Adrenal gland (tissue), 12 donors: Measurements from ENCODE around the gene CDC14B. TPM values are rescaled to one million over a fixed set of nuclear protein-coding genes. Genes with fewer than 3 reads are reported as not detected.

Experiments
- DNase-seq, 7 donors: peaks; one replicate each; pipeline ENCODE4 v3.0.0-alpha.2; 2019 to 2020
- H3K27ac ChIP-seq, 5 donors: fragments of 200-600 bp; sonication (generic) in 4 of 5; 1 replicate in 3 of 5; 2 replicates in 2 of 5; pipeline versions ENCODE4 v1.5.1 to v1.8.0; 2016 to 2020; ENCODE audit warnings: mild to moderate bottlenecking in 1 of 5
- H3K27me3 ChIP-seq: fragments of 200-600 bp; 2 replicates; pipeline ENCODE4 v1.8.0; 2021
- H3K36me3 ChIP-seq, 2 donors: fragments of 200-600 bp; replicated peaks in 1 of 2; 1 replicate in 1 of 2; 2 replicates in 1 of 2; pipeline versions ENCODE4 v1.5.1 to v1.8.0; 2018 to 2022
- H3K4me1 ChIP-seq, 2 donors: fragments of 200-600 bp; replicated peaks in 1 of 2; 1 replicate in 1 of 2; 2 replicates in 1 of 2; pipeline versions ENCODE4 v1.5.1 to v1.8.0; 2018 to 2021
- H3K4me3 ChIP-seq, 4 donors: fragments of 200-600 bp; sonication (generic) in 3 of 4; one replicate each; pipeline ENCODE4 v1.5.1; 2016 to 2018
- H3K9me3 ChIP-seq, 3 donors: fragments of 200-600 bp; sonication (generic) in 1 of 3; replicated peaks in 1 of 3; 1 replicate in 2 of 3; 2 replicates in 1 of 3; pipeline versions ENCODE4 v1.5.1 to v1.8.0; 2016 to 2021
- POLR2A ChIP-seq, 2 donors: fragments of 450-650 bp; IDR thresholded peaks; one replicate each; pipeline ENCODE4 v1.6.1; 2017; ENCODE audit warnings: antibody characterized with exemption in 2 of 2, mild to moderate bottlenecking in 2 of 2, moderate library complexity in 1 of 2
- WGBS, 4 donors: extraction: QIAGEN DNeasy Blood & Tissue Kit in 2 of 4; methylation state at CpG; one replicate each; pipeline versions ENCODE4 v1.1.5 to v1.1.7; 2013 to 2017; 5-methylcytosine and 5-hydroxymethylcytosine counted together
- intact Hi-C, 2 donors: fragments of 100-400 bp; cut with DNase I; formaldehyde crosslinking; loops; one replicate each; pipeline versions ENCODE4 v1.14.1 to v1.15.0; 2022 to 2023
- polyA plus RNA-seq, 3 donors: library from polyadenylated mRNA; stranded (reverse); fragments of 200-250 nt in 2 of 3; fragments of 350-450 nt in 1 of 3; fragmentation: Illumina TruSeq in 1 of 3; extraction: RNeasy Lipid Tissue Mini Kit (QIAGEN cat#74804) in 1 of 3; gene quantifications; one replicate each; pipeline ENCODE4 v1.2.3, GENCODE V29; 2013 to 2014
- total RNA-seq, 9 donors: library from RNA; depleted of rRNA in 4 of 9; stranded (reverse); fragments of >200 nt in 4 of 9; fragments of 120-200 nt in 1 of 9; fragmentation: NEBNext Ultra II Directional in 1 of 9; extraction: Animal tissue kit (Norgen Biotek cat#: 25700) in 1 of 9; gene quantifications; one replicate each; pipeline versions ENCODE4 v1.1.0 to v1.2.4, GENCODE V29; 2013 to 2023
- TF ChIP-seq, protein P1 (sequence below), 6 experiments: fragments of 450-650 bp in 4 of 6; fragments of 200-600 bp in 2 of 6; sonication (generic) in 1 of 6; IDR thresholded peaks; 1 replicate in 5 of 6; 2 replicates in 1 of 6; pipeline versions ENCODE4 v1.5.1 to v1.8.0; 2016 to 2021; ENCODE audit warnings: antibody characterized with exemption in 6 of 6, mild to moderate bottlenecking in 2 of 6, moderate library complexity in 1 of 6
- donor health status: healthy with polysubstance abuse.
- donor health status: Bipolar disorder and iron deficiency.
- donor health status: DM: yes; HTN: yes; CAD: no.
- donor health status: DM: no; HTN: no; CAD: no.
- donor health status: DM: no; HTN: no; CAD: no.
- donor health status: DM: yes; HTN: yes; CAD: no.

The CDC14B gene
- total and polyA plus RNA-seq, 12 donors, result 2.1 to 19.1 (median 10.2) TPM

DNA sequence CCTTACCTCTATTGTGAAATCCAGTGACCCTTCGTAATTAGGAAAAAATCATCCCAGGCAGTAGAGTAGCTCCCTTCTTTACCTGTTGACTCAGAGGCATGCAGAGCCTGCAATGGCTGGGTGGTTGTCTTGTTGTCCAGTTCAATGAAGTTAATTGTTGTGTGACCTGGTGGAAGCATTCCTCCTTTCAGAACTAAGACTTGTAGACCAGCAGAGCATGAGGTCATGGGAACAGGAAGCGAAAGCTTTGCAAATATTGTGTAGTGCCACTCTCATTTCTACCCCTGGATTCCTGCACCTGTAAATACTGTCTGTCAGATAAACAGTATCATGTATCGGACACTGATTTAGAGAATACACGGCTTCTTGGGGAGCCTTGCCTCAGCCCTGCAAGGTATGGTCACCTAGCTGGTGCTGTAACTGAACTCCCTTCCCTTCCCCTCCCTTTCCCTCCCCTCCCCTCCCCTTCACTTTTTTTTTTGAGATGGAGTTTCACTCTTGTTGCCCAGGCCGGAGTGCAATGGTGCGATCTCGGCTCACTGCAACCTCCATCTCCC lies 41.1 kb upstream of the CDC14B start:
- intact Hi-C loops, result loop anchor here (10.0 kb wide), 1 partner anchor 426 kb away; no protein-coding TSS in a partner anchor
- no peak for DNase-seq
- no peak for TF ChIP-seq POLR2A (IDR thresholded peaks at IDR 0.05)
- Histone ChIP-seq H3K9me3 (no peaks in the 10 kb centered on the region), H3K27me3 (no peaks in the 10 kb centered on the region), H3K4me1 (no peaks in the 10 kb centered on the region), H3K36me3 (no peaks in the 10 kb centered on the region), H3K4me3 (no peak overlapping the region), H3K27ac (no peak overlapping the region)
- 82 to 90% (median 88%) methylated on average over 7 of the region's 7 CpGs for whole genome bisulfite sequencing, 4 donors

DNA sequence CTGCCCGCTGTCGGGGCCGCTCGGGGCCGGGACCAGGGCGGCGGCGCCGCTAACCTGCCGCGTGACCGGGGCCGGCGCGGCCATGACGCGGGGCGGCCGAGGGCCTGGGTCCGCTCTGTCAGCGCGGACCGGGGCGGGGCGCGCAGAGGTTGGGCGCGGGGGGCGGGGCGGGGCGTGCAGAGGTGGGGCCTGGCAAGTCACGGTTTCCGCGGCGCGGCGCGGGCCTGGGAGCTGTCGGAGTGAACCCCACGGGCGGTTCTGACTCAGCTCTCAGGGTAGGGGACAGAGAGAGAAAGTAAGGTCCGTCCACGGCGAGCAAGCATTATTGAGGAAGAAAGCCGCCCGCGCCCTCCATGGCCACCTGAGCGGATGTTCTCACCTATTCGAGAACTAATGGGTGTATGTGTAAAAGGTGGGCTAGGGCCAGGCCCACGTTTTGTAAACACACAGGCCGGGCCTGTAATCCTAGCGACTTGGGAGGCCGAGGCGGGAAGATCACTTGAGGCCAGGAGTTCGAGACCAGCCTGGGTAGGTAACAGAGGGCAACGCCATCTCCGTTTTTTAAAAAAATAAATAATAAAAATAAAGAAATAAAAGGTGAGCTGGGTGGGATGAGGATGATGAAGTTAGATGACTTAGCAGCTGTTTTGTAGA lies 35.7 kb upstream of the CDC14B start, which contains the start of gene PRXL2C:
PRXL2C (minus strand) TSS at position 120 of the 654 bp plus-strand sequence; CDS start at position 84, 36 bp downstream.
- Histone ChIP-seq H3K27me3 (no peaks in the 10 kb centered on the region), H3K4me1 (peaks cover 0 to 10% of the 10 kb centered on the region in 2 donors), H3K27ac (peak within 1 kb of the TSS; percentile 79 to 100 (median 94)), H3K9me3 (no peaks in the 10 kb centered on the region), H3K36me3 (peaks cover 0 to 15% of the 10 kb centered on the region in 2 donors), H3K4me3 (peak within 1 kb of the TSS in 2 of 4 donors; percentile 32 to 73)
- peak; percentile 83 to 92 (median 87) for DNase-seq
- 4 to 15% (median 5%) methylated on average over 19 to 57 of the region's 57 CpGs for WGBS, 4 donors
- TF ChIP-seq, protein P1, sequence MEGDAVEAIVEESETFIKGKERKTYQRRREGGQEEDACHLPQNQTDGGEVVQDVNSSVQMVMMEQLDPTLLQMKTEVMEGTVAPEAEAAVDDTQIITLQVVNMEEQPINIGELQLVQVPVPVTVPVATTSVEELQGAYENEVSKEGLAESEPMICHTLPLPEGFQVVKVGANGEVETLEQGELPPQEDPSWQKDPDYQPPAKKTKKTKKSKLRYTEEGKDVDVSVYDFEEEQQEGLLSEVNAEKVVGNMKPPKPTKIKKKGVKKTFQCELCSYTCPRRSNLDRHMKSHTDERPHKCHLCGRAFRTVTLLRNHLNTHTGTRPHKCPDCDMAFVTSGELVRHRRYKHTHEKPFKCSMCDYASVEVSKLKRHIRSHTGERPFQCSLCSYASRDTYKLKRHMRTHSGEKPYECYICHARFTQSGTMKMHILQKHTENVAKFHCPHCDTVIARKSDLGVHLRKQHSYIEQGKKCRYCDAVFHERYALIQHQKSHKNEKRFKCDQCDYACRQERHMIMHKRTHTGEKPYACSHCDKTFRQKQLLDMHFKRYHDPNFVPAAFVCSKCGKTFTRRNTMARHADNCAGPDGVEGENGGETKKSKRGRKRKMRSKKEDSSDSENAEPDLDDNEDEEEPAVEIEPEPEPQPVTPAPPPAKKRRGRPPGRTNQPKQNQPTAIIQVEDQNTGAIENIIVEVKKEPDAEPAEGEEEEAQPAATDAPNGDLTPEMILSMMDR (IDR thresholded peaks at IDR 0.05), result no peak
- no peak for TF ChIP-seq POLR2A (IDR thresholded peaks at IDR 0.05)
- intact Hi-C loops, result no loop called here

DNA sequence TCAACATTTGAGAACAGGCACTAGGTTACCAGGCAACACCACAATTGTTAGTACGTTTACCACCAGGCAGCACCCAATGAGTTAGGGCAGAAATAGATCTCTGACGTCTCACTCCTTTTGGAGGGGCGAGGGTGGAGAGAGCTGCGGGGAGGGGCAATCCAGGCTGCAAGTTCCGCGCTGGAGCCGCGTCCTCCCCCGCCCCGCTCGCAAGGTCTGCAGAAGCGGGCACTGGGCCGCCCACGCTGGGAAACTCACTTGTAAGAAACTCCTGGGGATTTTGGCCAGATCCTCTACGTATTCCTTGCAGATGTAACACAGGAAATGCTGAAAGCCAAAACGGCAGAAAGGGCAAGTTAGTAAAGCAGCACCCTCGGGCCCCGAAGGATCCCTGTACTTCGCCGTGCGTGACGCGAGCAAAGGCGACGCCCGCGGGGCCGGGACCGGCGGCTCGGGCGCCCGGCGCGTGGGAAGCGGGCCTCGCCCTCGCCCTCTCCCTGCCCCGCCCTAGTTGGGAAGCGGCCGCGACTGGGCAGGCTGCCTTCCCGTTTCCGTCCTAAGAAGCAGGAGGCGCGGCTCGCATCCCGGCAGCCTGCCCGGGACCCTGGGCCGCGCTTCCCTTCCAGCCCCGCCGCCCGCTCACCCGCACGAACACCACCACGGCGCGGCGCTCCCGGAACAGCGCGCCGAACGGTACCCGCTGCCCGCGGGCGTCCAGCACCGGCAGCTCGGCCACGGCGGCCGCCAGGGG lies 35.0 kb upstream of the CDC14B start:
- Histone ChIP-seq H3K4me3 (peak overlapping the region in 2 of 4 donors; percentile 15 to 73), H3K27me3 (no peaks in the 10 kb centered on the region), H3K36me3 (peaks cover 0 to 22% of the 10 kb centered on the region in 2 donors), H3K4me1 (peaks cover 0 to 10% of the 10 kb centered on the region in 2 donors), H3K9me3 (no peaks in the 10 kb centered on the region), H3K27ac (peak overlapping the region; percentile 79 to 100 (median 94))
- peak; percentile 50 to 67 for TF ChIP-seq POLR2A (IDR thresholded peaks at IDR 0.05)
- TF ChIP-seq, protein P1 (IDR thresholded peaks at IDR 0.05), result peak in 2 of 6 experiments; percentile 26 to 50
- WGBS, 4 donors, result 0 to 1% (median 1%) methylated on average over 14 to 74 of the region's 74 CpGs
- peak; percentile 73 to 91 (median 76) for DNase-seq
- intact Hi-C loops, result no loop called here

DNA sequence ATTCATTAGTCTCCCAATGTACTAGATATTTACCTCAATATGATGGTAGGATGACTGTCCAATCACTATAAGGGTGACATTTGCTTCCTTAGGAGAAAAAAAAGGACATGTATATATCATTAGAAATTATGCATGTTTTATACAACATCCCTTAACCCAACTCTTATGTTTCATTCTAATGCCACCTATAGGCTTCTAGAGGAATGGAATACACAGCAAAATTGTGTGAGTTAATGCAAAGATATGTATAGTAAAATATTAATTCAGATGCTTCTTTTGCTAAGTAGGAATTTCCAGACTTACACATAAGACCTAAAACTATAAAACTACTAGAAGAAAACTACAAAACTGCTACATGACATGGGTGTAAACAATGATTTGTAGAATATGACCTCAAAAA lies 32.0 kb upstream of the CDC14B start:
- Histone ChIP-seq H3K36me3 (peaks cover 0 to 23% of the 10 kb centered on the region in 2 donors), H3K27ac (no peak overlapping the region), H3K4me1 (peaks cover 0 to 10% of the 10 kb centered on the region in 2 donors), H3K9me3 (no peaks in the 10 kb centered on the region), H3K27me3 (no peaks in the 10 kb centered on the region), H3K4me3 (no peak overlapping the region)
- TF ChIP-seq POLR2A (IDR thresholded peaks at IDR 0.05), result no peak
- TF ChIP-seq, protein P1 (IDR thresholded peaks at IDR 0.05), result peak in 1 of 6 experiments; percentile 3
- no peak for DNase-seq
- intact Hi-C loops, result no loop called here
